Liver (tissue), 9 donors: Measurements from ENCODE around the gene CX3CR1. TPM values are rescaled to one million over a fixed set of nuclear protein-coding genes. Genes with fewer than 3 reads are reported as not detected.

ENCODE experiments used
- DNase-seq: peaks from one replicate; pipeline ENCODE4 v3.0.0-alpha.2; 2017; ENCODE audit warnings: low spot score
- H3K27ac ChIP-seq, 2 donors: one replicate each; pipeline ENCODE4 v1.7.0; 2013; ENCODE audit warnings: inconsistent platforms in 2 of 2, low read length in 2 of 2, control low read depth in 1 of 2, low read depth in 1 of 2, mild to moderate bottlenecking in 1 of 2
- H3K27me3 ChIP-seq, 4 donors: one replicate each; pipeline versions ENCODE4 v1.6.1 to v1.7.0; 2013; ENCODE audit warnings: low read length in 3 of 4, inconsistent platforms in 1 of 4, mild to moderate bottlenecking in 1 of 4, moderate library complexity in 1 of 4; ENCODE audit not compliant: control insufficient read depth in 4 of 4, insufficient read depth in 4 of 4
- H3K36me3 ChIP-seq, 4 donors: one replicate each; pipeline versions ENCODE4 v1.6.1 to v1.7.0; 2013; ENCODE audit warnings: low read length in 3 of 4, mild to moderate bottlenecking in 3 of 4, low read depth in 1 of 4, moderate library complexity in 1 of 4; ENCODE audit not compliant: control insufficient read depth in 4 of 4, insufficient read depth in 3 of 4
- H3K4me1 ChIP-seq, 4 donors: one replicate each; pipeline versions ENCODE4 v1.6.1 to v1.7.0; 2013; ENCODE audit warnings: low read length in 3 of 4, mild to moderate bottlenecking in 3 of 4, moderate library complexity in 1 of 4; ENCODE audit not compliant: control insufficient read depth in 4 of 4, insufficient read depth in 4 of 4
- H3K4me3 ChIP-seq, 3 donors: one replicate each; pipeline versions ENCODE4 v1.6.1 to v1.7.0; 2013; ENCODE audit warnings: low read length in 3 of 3, control low read depth in 1 of 3, low read depth in 1 of 3, mild to moderate bottlenecking in 1 of 3
- H3K9ac ChIP-seq, 2 donors: one replicate each; pipeline ENCODE4 v1.7.0; 2013; ENCODE audit warnings: low read length in 2 of 2, mild to moderate bottlenecking in 2 of 2, moderate library complexity in 2 of 2, control low read depth in 1 of 2, low read depth in 1 of 2
- H3K9me3 ChIP-seq, 4 donors: one replicate each; pipeline versions ENCODE4 v1.6.1 to v1.7.0; 2013; ENCODE audit warnings: low read length in 3 of 4; ENCODE audit not compliant: control insufficient read depth in 4 of 4
- FOXA1 ChIP-seq: IDR thresholded peaks from 2 replicates; pipeline ENCODE4 v1.6.1; 2016; ENCODE audit warnings: antibody characterized with exemption
- FOXA2 ChIP-seq: IDR thresholded peaks from 2 replicates; pipeline ENCODE4 v1.6.1; 2016; ENCODE audit warnings: antibody characterized with exemption
- GABPA ChIP-seq, 2 donors: IDR thresholded peaks in 1 of 2; conservative IDR thresholded peaks in 1 of 2; 2 replicates each; pipeline ENCODE4 v1.6.1; 2016; ENCODE audit warnings: antibody characterized with exemption in 2 of 2, mild to moderate bottlenecking in 1 of 2, moderate library complexity in 1 of 2
- HNF4A ChIP-seq, 2 donors: conservative IDR thresholded peaks; 2 replicates each; pipeline ENCODE4 v1.6.1; 2016; ENCODE audit warnings: antibody characterized with exemption in 2 of 2, mild to moderate bottlenecking in 2 of 2
- HNF4G ChIP-seq: IDR thresholded peaks from 2 replicates; pipeline ENCODE4 v1.6.1; 2016; ENCODE audit warnings: antibody characterized with exemption
- JUND ChIP-seq, 2 donors: IDR thresholded peaks; 2 replicates each; pipeline ENCODE4 v1.6.1; 2016; ENCODE audit warnings: antibody characterized with exemption in 2 of 2
- NR2F2 ChIP-seq: IDR thresholded peaks from 2 replicates; pipeline ENCODE4 v1.6.1; 2016; ENCODE audit warnings: antibody characterized with exemption
- RAD21 ChIP-seq, 2 donors: IDR thresholded peaks; 2 replicates each; pipeline ENCODE4 v1.6.1; 2016; ENCODE audit warnings: antibody characterized with exemption in 2 of 2, mild to moderate bottlenecking in 2 of 2
- RXRA ChIP-seq, 2 donors: IDR thresholded peaks; 2 replicates each; pipeline ENCODE4 v1.6.1; 2017 to 2018; ENCODE audit warnings: antibody characterized with exemption in 2 of 2, mild to moderate bottlenecking in 1 of 2
- SP1 ChIP-seq: IDR thresholded peaks from 2 replicates; pipeline ENCODE4 v1.6.1; 2018; ENCODE audit warnings: antibody characterized with exemption, mild to moderate bottlenecking
- YY1 ChIP-seq: IDR thresholded peaks from 2 replicates; pipeline ENCODE4 v1.6.1; 2016; ENCODE audit warnings: antibody characterized with exemption, mild to moderate bottlenecking
- WGBS: extraction: QIAGEN DNeasy Blood & Tissue Kit; methylation state at CpG from one replicate; pipeline ENCODE4 v1.1.7; 2013; 5-methylcytosine and 5-hydroxymethylcytosine counted together
- polyA plus RNA-seq, 2 donors: library from polyadenylated mRNA; stranded (reverse) in 1 of 2; unstranded in 1 of 2; fragments of 200-250 nt in 1 of 2; fragments of >200 nt in 1 of 2; fragmentation: Nextera tagmentation in 1 of 2; extraction: Ambion mirVana in 1 of 2; gene quantifications; one replicate each; pipeline versions ENCODE4 v1.2.1 to v1.2.3, GENCODE V29; 2013 to 2015
- total RNA-seq, 2 donors: library from RNA; depleted of rRNA; stranded (reverse); fragments of >200 nt; gene quantifications; one replicate each; pipeline ENCODE4 v1.2.3, GENCODE V29; 2014
- TF ChIP-seq, protein P1 (sequence below): IDR thresholded peaks from 2 replicates; pipeline ENCODE4 v1.6.1; 2016; ENCODE audit warnings: antibody characterized with exemption
- TF ChIP-seq, protein P2 (sequence below): IDR thresholded peaks from 2 replicates; pipeline ENCODE4 v1.6.1; 2016; ENCODE audit warnings: antibody characterized with exemption
- TF ChIP-seq, protein P3 (sequence below): IDR thresholded peaks from 2 replicates; pipeline ENCODE4 v1.6.1; 2016; ENCODE audit warnings: antibody characterized with exemption, mild to moderate bottlenecking
- TF ChIP-seq, protein P4 (sequence below): fragments of 150-350 bp; IDR thresholded peaks from 2 replicates; pipeline ENCODE4 v1.5.1; 2017; ENCODE audit warnings: improper control_type of control experiment, low read depth, low read length; ENCODE audit not compliant: missing input control
- TF ChIP-seq, protein P5 (sequence below): IDR thresholded peaks from 2 replicates; pipeline ENCODE4 v1.6.1; 2016; ENCODE audit warnings: antibody characterized with exemption
- donor health status: healthy.
- donor health status: healthy.
- donor health status: healthy.
- donor health status: healthy.
- donor health status: healthy.

CX3CR1 gene
- total and polyA plus RNA-seq, 4 donors, result 0.33 to 1.9 (median 0.55) TPM

DNA sequence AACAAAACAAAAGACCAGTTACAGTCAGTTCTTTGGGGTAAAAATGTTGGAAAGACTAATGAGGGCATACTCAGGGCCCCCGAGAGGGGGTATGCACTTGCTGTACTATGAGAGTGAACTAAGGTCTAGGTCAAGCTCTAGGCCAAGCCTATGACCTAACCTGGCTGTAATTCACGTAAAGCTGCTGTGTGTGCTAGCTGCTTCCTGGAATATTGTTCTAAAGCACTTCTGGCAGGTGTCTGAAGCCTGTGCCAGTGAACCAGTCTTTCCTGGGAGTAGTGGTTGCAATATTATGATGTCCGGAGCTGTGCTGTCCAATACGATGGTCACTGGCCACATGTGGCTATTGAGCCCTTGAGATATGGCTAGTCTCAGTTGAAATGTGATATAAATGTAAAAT lies 13.1 kb upstream of the CX3CR1 start:
- DNase-seq, result no peak
- Histone ChIP-seq H3K9me3 (no peaks in the 10 kb centered on the region), H3K9ac (no peak overlapping the region), H3K27me3 (no peaks in the 10 kb centered on the region), H3K4me3 (no peak overlapping the region), H3K36me3 (no peaks in the 10 kb centered on the region), H3K4me1 (peaks cover 11 to 40% (median 28%) of the 10 kb centered on the region in 4 donors), H3K27ac (peak overlapping the region; percentile 59 to 77)
- TF ChIP-seq GABPA (IDR thresholded peaks at IDR 0.05 in 1 of 2, conservative IDR thresholded peaks at IDR 0.05 in 1 of 2), result no peak
- TF ChIP-seq RXRA (IDR thresholded peaks at IDR 0.05), result peak; percentile 82 to 87
- TF ChIP-seq, protein P1, sequence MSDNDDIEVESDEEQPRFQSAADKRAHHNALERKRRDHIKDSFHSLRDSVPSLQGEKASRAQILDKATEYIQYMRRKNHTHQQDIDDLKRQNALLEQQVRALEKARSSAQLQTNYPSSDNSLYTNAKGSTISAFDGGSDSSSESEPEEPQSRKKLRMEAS, result peak; percentile 54
- peak; percentile 64 to 71 for TF ChIP-seq HNF4A (conservative IDR thresholded peaks at IDR 0.05)
- peak; percentile 34 to 57 for TF ChIP-seq RAD21 (IDR thresholded peaks at IDR 0.05)
- TF ChIP-seq, protein P2, sequence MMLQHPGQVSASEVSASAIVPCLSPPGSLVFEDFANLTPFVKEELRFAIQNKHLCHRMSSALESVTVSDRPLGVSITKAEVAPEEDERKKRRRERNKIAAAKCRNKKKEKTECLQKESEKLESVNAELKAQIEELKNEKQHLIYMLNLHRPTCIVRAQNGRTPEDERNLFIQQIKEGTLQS, result peak; percentile 35
- TF ChIP-seq HNF4G, result no peak
- peak; percentile 71 for TF ChIP-seq SP1
- TF ChIP-seq NR2F2, result no peak
- TF ChIP-seq, protein P3, sequence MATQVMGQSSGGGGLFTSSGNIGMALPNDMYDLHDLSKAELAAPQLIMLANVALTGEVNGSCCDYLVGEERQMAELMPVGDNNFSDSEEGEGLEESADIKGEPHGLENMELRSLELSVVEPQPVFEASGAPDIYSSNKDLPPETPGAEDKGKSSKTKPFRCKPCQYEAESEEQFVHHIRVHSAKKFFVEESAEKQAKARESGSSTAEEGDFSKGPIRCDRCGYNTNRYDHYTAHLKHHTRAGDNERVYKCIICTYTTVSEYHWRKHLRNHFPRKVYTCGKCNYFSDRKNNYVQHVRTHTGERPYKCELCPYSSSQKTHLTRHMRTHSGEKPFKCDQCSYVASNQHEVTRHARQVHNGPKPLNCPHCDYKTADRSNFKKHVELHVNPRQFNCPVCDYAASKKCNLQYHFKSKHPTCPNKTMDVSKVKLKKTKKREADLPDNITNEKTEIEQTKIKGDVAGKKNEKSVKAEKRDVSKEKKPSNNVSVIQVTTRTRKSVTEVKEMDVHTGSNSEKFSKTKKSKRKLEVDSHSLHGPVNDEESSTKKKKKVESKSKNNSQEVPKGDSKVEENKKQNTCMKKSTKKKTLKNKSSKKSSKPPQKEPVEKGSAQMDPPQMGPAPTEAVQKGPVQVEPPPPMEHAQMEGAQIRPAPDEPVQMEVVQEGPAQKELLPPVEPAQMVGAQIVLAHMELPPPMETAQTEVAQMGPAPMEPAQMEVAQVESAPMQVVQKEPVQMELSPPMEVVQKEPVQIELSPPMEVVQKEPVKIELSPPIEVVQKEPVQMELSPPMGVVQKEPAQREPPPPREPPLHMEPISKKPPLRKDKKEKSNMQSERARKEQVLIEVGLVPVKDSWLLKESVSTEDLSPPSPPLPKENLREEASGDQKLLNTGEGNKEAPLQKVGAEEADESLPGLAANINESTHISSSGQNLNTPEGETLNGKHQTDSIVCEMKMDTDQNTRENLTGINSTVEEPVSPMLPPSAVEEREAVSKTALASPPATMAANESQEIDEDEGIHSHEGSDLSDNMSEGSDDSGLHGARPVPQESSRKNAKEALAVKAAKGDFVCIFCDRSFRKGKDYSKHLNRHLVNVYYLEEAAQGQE, result peak; percentile 47
- peak; percentile 38 for TF ChIP-seq YY1
- peak; percentile 54 to 63 for TF ChIP-seq JUND (IDR thresholded peaks at IDR 0.05)
- WGBS, result 29% methylated on average over 4 of the region's 4 CpGs

DNA sequence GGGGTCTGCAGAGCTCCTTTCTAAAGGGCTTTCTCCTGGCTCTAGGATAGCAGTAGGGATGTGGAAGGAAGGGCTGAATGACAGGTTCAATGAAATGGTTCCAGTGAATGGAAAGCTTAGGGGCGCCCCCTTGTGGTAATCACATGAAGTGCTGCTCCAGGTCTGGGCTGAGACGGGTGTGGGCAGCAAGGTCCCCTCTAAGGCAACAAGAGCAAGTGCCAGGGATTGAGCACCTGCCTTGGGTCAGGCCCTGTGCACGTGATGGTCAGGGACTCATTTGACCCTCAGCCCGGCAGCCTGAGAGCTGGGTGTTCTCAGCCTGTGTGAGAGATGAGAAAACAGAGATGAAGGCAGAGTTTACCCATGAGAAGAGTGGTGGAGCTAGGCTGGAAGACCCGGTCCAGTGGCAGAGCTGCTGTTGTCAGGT lies 12.1 kb upstream of the CX3CR1 start:
- peak overlapping the region; percentile 59 to 77 for H3K27ac ChIP-seq
- WGBS, result 15% methylated on average over 5 of the region's 5 CpGs
- peaks cover 11 to 48% (median 35%) of the 10 kb centered on the region in 4 donors for H3K4me1 ChIP-seq

More for the DNA sequence above, 12.1 kb upstream of the CX3CR1 start:
- no peak overlapping the region for H3K4me3 ChIP-seq
- H3K9ac ChIP-seq, result no peak overlapping the region
- H3K9me3 ChIP-seq, result no peaks in the 10 kb centered on the region
- TF ChIP-seq, protein P4, sequence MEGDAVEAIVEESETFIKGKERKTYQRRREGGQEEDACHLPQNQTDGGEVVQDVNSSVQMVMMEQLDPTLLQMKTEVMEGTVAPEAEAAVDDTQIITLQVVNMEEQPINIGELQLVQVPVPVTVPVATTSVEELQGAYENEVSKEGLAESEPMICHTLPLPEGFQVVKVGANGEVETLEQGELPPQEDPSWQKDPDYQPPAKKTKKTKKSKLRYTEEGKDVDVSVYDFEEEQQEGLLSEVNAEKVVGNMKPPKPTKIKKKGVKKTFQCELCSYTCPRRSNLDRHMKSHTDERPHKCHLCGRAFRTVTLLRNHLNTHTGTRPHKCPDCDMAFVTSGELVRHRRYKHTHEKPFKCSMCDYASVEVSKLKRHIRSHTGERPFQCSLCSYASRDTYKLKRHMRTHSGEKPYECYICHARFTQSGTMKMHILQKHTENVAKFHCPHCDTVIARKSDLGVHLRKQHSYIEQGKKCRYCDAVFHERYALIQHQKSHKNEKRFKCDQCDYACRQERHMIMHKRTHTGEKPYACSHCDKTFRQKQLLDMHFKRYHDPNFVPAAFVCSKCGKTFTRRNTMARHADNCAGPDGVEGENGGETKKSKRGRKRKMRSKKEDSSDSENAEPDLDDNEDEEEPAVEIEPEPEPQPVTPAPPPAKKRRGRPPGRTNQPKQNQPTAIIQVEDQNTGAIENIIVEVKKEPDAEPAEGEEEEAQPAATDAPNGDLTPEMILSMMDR, result peak; percentile 88
- TF ChIP-seq FOXA2, result peak; percentile 28
- TF ChIP-seq, protein P5, sequence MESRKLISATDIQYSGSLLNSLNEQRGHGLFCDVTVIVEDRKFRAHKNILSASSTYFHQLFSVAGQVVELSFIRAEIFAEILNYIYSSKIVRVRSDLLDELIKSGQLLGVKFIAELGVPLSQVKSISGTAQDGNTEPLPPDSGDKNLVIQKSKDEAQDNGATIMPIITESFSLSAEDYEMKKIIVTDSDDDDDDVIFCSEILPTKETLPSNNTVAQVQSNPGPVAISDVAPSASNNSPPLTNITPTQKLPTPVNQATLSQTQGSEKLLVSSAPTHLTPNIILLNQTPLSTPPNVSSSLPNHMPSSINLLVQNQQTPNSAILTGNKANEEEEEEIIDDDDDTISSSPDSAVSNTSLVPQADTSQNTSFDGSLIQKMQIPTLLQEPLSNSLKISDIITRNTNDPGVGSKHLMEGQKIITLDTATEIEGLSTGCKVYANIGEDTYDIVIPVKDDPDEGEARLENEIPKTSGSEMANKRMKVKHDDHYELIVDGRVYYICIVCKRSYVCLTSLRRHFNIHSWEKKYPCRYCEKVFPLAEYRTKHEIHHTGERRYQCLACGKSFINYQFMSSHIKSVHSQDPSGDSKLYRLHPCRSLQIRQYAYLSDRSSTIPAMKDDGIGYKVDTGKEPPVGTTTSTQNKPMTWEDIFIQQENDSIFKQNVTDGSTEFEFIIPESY, result no peak
- TF ChIP-seq HNF4A (conservative IDR thresholded peaks at IDR 0.05), result peak; percentile 54 to 56
- TF ChIP-seq SP1, result peak; percentile 53
- no peak for TF ChIP-seq FOXA1
- peak; percentile 82 to 93 for TF ChIP-seq RAD21 (IDR thresholded peaks at IDR 0.05)
- TF ChIP-seq RXRA (IDR thresholded peaks at IDR 0.05), result peak; percentile 84 to 89
- H3K36me3 ChIP-seq, result no peaks in the 10 kb centered on the region
- DNase-seq, result peak; percentile 80
- no peaks in the 10 kb centered on the region for H3K27me3 ChIP-seq
